GM19238 (cell line): ENCODE measurements around the gene LSM7.
A peak's percentile ranks its signal among the peaks of the same experiment; 100 is the strongest.

ENCODE experiments used
- DNase-seq: peaks from one replicate; pipeline ENCODE4 v3.0.0; 2011; ENCODE audit warnings: low spot score; ENCODE audit not compliant: insufficient read length

The LSM7 gene

GRCh38 chr19:2338055-2338615 is 9.7 kb upstream of the LSM7 start:
- no peak for DNase-seq

GRCh38 chr19:2337329-2337707 is 8.9 kb upstream of the LSM7 start:
- no peak for DNase-seq

GRCh38 chr19:2336528-2337328 is 8.3 kb upstream of the LSM7 start:
- DNase-seq: no peak

GRCh38 chr19:2335848-2336247 is 7.5 kb upstream of the LSM7 start:
- DNase-seq: no peak

GRCh38 chr19:2334986-2335846 is 6.8 kb upstream of the LSM7 start:
- DNase-seq: no peak

- no peak for DNase-seq
Measured at GRCh38 chr19:2334426-2334825, 6.0 kb upstream of the LSM7 start.

- no peak for DNase-seq
Measured at GRCh38 chr19:2333807-2334211, 5.4 kb upstream of the LSM7 start.

GRCh38 chr19:2333027-2333806 is 4.8 kb upstream of the LSM7 start:
- DNase-seq: no peak

- peak; percentile 86 for DNase-seq
Measured at GRCh38 chr19:2332341-2333026, 4.1 kb upstream of the LSM7 start.

GRCh38 chr19:2331601-2332246 is 3.3 kb upstream of the LSM7 start:
- DNase-seq: no peak

- DNase-seq: no peak
Measured at GRCh38 chr19:2330632-2331284, 2.4 kb upstream of the LSM7 start.

- DNase-seq: no peak
Measured at GRCh38 chr19:2330255-2330631, 1.9 kb upstream of the LSM7 start.

GRCh38 chr19:2329501-2329916 is 1.1 kb upstream of the LSM7 start:
- DNase-seq: no peak

GRCh38 chr19:2329149-2329478 is 728 bp upstream of the LSM7 start:
- DNase-seq: no peak

GRCh38 chr19:2327773-2328400 is 499 bp downstream of the LSM7 start:
- DNase-seq: peak; percentile 57

GRCh38 chr19:2326699-2327360 is 1.6 kb downstream of the LSM7 start:
- no peak for DNase-seq

GRCh38 chr19:2325281-2326046 is 2.9 kb downstream of the LSM7 start:
- DNase-seq: no peak

GRCh38 chr19:2324220-2324948 is 4.0 kb downstream of the LSM7 start:
- no peak for DNase-seq
